GM23248 (cell line): ENCODE measurements around the gene TMEM63C. TPM values are rescaled to one million over a fixed set of nuclear protein-coding genes. Genes with fewer than 3 reads are reported as not detected.
"Not testable (repeated sequence)": the region's sequence is repeated elsewhere in the genome, so short reads cannot be mapped to it uniquely, and the experiment has no call there.

Source experiments
- DNase-seq: peaks from one replicate; pipeline ENCODE4 v3.0.0-alpha.2; 2015
- H2AFZ ChIP-seq: fragments of 200-600 bp; sonication (generic); 2 replicates; pipeline ENCODE4 v1.6.1; 2016; ENCODE audit warnings: antibody characterized with exemption
- H3F3A ChIP-seq: fragments of 200-600 bp; sonication (generic); 2 replicates; pipeline ENCODE4 v1.6.1; 2016; ENCODE audit warnings: mild to moderate bottlenecking, antibody characterized with exemption, mixed run types; ENCODE audit not compliant: insufficient read depth
- H3K27ac ChIP-seq: fragments of 200-600 bp; sonication (generic); 2 replicates; pipeline ENCODE4 v1.5.1; 2016; ENCODE audit warnings: mild to moderate bottlenecking
- H3K27me3 ChIP-seq: fragments of 200-600 bp; sonication (generic); replicated peaks from 2 replicates; pipeline ENCODE4 v1.6.1; 2016; ENCODE audit warnings: mild to moderate bottlenecking; ENCODE audit not compliant: insufficient read depth
- H3K36me3 ChIP-seq: fragments of 200-600 bp; sonication (generic); 2 replicates; pipeline ENCODE4 v1.6.1; 2016; ENCODE audit warnings: low read depth, mild to moderate bottlenecking
- H3K4me1 ChIP-seq: fragments of 200-600 bp; sonication (generic); 2 replicates; pipeline ENCODE4 v1.6.1; 2016; ENCODE audit warnings: mild to moderate bottlenecking; ENCODE audit not compliant: insufficient read depth
- H3K4me2 ChIP-seq: fragments of 200-600 bp; sonication (generic); one replicate; pipeline ENCODE4 v1.6.1; 2016; ENCODE audit warnings: mild to moderate bottlenecking; ENCODE audit not compliant: unreplicated experiment
- H3K4me3 ChIP-seq: fragments of 200-600 bp; sonication (generic); 2 replicates; pipeline ENCODE4 v1.5.1; 2016; ENCODE audit warnings: mild to moderate bottlenecking
- H3K79me2 ChIP-seq: fragments of 200-600 bp; sonication (generic); 2 replicates; pipeline ENCODE4 v1.6.1; 2016; ENCODE audit warnings: mild to moderate bottlenecking; ENCODE audit not compliant: insufficient read depth
- H3K9ac ChIP-seq: fragments of 200-600 bp; sonication (generic); 2 replicates; pipeline ENCODE4 v1.6.1; 2016; ENCODE audit warnings: mild to moderate bottlenecking
- H3K9me2 ChIP-seq: fragments of 200-600 bp; sonication (generic); 2 replicates; pipeline ENCODE4 v1.6.1; 2016; ENCODE audit warnings: mixed run types, mild to moderate bottlenecking, moderate library complexity; ENCODE audit not compliant: insufficient read depth
- H3K9me3 ChIP-seq: fragments of 200-600 bp; sonication (generic); one replicate; pipeline ENCODE4 v1.6.1; 2017; ENCODE audit warnings: low read depth
- H4K20me1 ChIP-seq: fragments of 200-600 bp; sonication (generic); 2 replicates; pipeline ENCODE4 v1.6.0; 2016; ENCODE audit not compliant: insufficient read depth
- EZH2 ChIP-seq: fragments of 200-600 bp; sonication (generic); IDR thresholded peaks from 2 replicates; pipeline ENCODE4 v1.6.1; 2018; ENCODE audit warnings: antibody characterized with exemption, mild to moderate bottlenecking; ENCODE audit not compliant: insufficient read depth, poor library complexity, severe bottlenecking
- EZH2phosphoT487 ChIP-seq: fragments of 200-600 bp; sonication (generic); IDR thresholded peaks from 2 replicates; pipeline ENCODE4 v1.6.1; 2018; ENCODE audit warnings: antibody characterized with exemption, moderate library complexity, mild to moderate bottlenecking, low read depth; ENCODE audit not compliant: insufficient read depth
- WGBS, 2 experiments: methylation state at CpG; one replicate each; pipeline ENCODE4 v1.1.6; 2015 to 2017; ENCODE audit warnings: low lambda C conversion rate in 2 of 2, low coverage in 1 of 2; ENCODE audit errors: missing lambda C conversion rate in 2 of 2; 5-methylcytosine and 5-hydroxymethylcytosine counted together
- in situ Hi-C: fragments of 300-500 bp; cut with MboI; formaldehyde crosslinking; loops from 2 replicates; pipeline ENCODE4 v1.15.0; 2020
- polyA plus RNA-seq: library from polyadenylated mRNA; unstranded; fragments of >200 nt; fragmentation: Nextera tagmentation; extraction: Ambion mirVana; gene quantifications from 2 replicates; pipeline ENCODE4 v1.2.1, GENCODE V29; 2016
- total RNA-seq: library from RNA; depleted of rRNA; stranded (reverse); fragments of >200 nt; shearing (Covaris generic); gene quantifications from 2 replicates; pipeline ENCODE4 v1.2.3, GENCODE V29; 2014

Gene TMEM63C
- total and polyA plus RNA-seq, 2 experiments from 2014 or later = not detected

DNA sequence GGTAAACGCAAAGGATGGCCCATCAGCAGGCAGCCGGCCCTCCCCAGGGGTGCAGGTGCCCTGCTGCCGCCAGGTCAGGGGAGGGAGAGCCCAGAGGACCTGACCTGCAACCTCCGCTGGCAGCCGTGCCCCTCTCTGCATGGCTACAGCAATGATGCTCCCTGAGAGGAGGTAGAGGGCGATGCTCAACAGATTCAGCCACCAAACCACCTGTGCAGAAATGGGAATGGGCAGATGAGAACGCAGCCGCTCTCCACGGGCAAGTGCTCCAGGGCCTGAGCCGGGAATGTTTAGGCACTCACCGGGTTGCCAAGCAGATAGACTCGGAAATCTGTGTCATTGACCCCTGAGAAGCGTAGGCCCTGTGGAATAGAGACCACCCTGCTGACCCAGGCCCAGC, 98.1 kb downstream of the TMEM63C start:
- Histone ChIP-seq H3K27me3 (no peaks in the 10 kb centered on the region), H4K20me1 (no peaks in the 10 kb centered on the region), H3K27ac (no peak overlapping the region), H3K9me2 (no peaks in the 10 kb centered on the region), H3K79me2 (no peaks in the 10 kb centered on the region), H3K9ac (no peak overlapping the region), H2AFZ (no peak overlapping the region), H3K4me3 (no peak overlapping the region), H3K4me2 (no peak overlapping the region), H3K4me1 (no peaks in the 10 kb centered on the region), H3F3A (no peaks in the 10 kb centered on the region), H3K9me3 (no peaks in the 10 kb centered on the region), H3K36me3 (no peaks in the 10 kb centered on the region; the same call in 1 of the 2 replicates)
- 90 to 93% methylated on average over 13 of the region's 13 CpGs for WGBS, 2 experiments
- TF ChIP-seq EZH2phosphoT487 (no peak), EZH2 (no peak)
- no peak for DNase-seq
- in situ Hi-C loops = no loop called here

DNA sequence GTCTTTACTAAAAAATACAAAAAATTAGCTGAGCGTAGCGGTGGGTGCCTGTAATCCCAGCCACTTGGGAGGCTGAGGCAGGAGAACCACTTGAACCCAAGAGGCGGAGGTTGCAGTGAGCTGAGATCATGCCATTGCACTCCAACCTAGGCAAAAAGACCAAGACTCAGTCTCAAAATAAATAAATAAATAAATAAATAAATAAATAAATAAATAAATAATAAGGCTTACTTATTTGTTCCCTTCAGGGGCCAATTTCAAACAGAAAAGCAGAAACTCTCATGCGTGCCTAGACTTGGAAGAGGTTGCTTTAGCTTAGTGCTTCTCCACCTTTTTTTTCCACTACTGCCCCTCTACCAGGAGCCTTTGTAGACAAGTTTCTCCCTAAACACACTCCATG, 99.3 kb downstream of the TMEM63C start:
- H3K9me2 ChIP-seq, DNase-seq, H3K9ac ChIP-seq, H3K4me2 ChIP-seq, H3F3A ChIP-seq, H3K79me2 ChIP-seq, H2AFZ ChIP-seq, H3K4me3 ChIP-seq, H3K36me3 ChIP-seq, H3K27me3 ChIP-seq, H4K20me1 ChIP-seq, H3K9me3 ChIP-seq, H3K27ac ChIP-seq, in situ Hi-C loops, H3K4me1 ChIP-seq: not testable (repeated sequence)
- WGBS, 2 experiments = 97% methylated on average over 4 of the region's 4 CpGs

DNA sequence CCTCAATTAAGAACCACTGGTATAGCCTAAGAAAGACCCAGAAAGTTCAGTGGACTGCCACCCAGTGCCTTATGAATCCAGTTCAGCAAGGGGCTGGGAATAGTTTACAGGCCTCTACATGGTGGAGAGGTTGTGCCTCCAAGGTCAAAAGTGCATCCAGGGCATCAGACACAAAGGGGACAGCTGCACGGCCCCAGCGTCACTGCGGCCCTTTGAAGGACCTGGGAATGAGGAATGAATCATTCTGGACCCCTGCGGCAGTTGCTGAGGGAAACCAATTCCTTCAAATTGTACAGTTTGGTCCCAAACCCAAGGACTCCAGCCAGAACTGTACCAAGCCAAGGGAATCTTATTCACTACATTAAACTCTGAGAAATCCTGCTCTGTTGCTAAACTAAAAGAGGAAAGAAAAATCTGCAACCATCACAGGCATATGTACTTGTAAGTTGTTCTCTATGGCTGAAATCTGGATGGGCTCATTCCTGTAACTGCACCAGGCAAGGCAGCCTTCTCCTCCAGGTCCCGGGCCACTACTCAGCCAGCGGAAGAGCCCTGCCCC, 100.3 kb downstream of the TMEM63C start:
- Histone ChIP-seq H2AFZ (no peak overlapping the region), H3K9me3 (no peaks in the 10 kb centered on the region), H3K27me3 (no peaks in the 10 kb centered on the region), H3K79me2 (no peaks in the 10 kb centered on the region), H3K27ac (no peak overlapping the region), H3K36me3 (peaks cover 5% of the 10 kb centered on the region; the same call in 1 of the 2 replicates), H3K4me1 (no peaks in the 10 kb centered on the region), H3K4me3 (no peak overlapping the region), H3K4me2 (no peak overlapping the region), H4K20me1 (no peaks in the 10 kb centered on the region), H3K9ac (no peak overlapping the region), H3K9me2 (no peaks in the 10 kb centered on the region), H3F3A (no peaks in the 10 kb centered on the region)
- TF ChIP-seq EZH2phosphoT487 = no peak
- TF ChIP-seq EZH2 = no peak
- WGBS, 2 experiments = 88 to 90% methylated on average over 6 of the region's 6 CpGs
- in situ Hi-C loops = no loop called here
- DNase-seq = no peak

DNA sequence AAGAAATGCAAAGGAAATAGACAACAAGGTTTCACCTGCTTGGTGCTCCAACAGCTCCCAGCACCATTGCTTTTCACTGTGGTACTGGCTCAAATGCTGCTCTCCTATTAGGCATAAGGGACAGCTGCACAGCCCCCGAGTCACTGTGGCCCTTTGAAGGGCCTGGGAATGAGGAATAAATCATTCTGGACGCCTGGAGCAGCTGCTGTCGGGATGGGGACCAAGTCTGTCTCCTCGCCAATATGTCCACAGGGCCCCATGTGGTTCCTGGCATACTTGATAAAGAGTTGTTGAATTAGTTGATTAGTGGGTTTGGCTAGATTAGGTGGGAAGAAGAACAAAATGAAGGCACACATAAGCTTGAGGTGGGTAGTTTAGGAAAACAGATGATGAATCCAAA, 102.5 kb downstream of the TMEM63C start:
- no peak for DNase-seq
- Histone ChIP-seq H3K27ac (no peak overlapping the region), H3K36me3 (peaks cover 9% of the 10 kb centered on the region; the same call in 1 of the 2 replicates), H3K27me3 (no peaks in the 10 kb centered on the region), H3K79me2 (no peaks in the 10 kb centered on the region), H3K9ac (no peak overlapping the region), H2AFZ (no peak overlapping the region), H4K20me1 (no peaks in the 10 kb centered on the region), H3K9me3 (no peaks in the 10 kb centered on the region), H3K4me3 (no peak overlapping the region), H3F3A (no peaks in the 10 kb centered on the region), H3K9me2 (no peaks in the 10 kb centered on the region), H3K4me1 (no peaks in the 10 kb centered on the region), H3K4me2 (no peak overlapping the region)
- 83 to 88% methylated on average over 4 of the region's 4 CpGs for WGBS, 2 experiments
- TF ChIP-seq EZH2 = no peak
- no peak for TF ChIP-seq EZH2phosphoT487
- in situ Hi-C loops = no loop called here

DNA sequence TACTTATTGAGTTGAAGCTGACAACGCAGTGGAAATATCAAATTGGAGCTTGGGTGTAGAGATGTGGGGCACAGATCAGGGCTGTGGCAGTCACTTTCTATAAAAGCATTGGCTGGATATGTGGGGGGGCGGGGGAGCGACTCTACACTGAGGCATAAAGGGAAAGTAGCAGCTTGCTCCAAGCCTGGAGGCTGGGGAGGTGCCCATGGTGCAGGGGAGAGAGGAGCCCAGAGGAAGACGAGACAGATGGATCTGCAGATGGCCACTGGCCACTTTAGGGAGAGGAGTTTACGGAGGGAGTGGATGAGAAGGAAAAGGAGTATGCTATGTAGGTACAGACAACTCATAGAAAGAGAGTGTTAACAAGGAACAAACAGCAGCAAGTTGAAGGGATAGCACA, 102.9 kb downstream of the TMEM63C start:
- H3K4me1 ChIP-seq = no peaks in the 10 kb centered on the region
- no peaks in the 10 kb centered on the region for H3K27me3 ChIP-seq
- TF ChIP-seq EZH2 (no peak), EZH2phosphoT487 (no peak)
- in situ Hi-C loops = no loop called here
- H3K79me2 ChIP-seq = no peaks in the 10 kb centered on the region
- no peaks in the 10 kb centered on the region for H4K20me1 ChIP-seq
- no peak overlapping the region for H2AFZ ChIP-seq
- no peaks in the 10 kb centered on the region for H3K9me2 ChIP-seq
- H3K9ac ChIP-seq = no peak overlapping the region
- H3K9me3 ChIP-seq = no peaks in the 10 kb centered on the region
- 85 to 86% methylated on average over 5 of the region's 5 CpGs for WGBS, 2 experiments
- no peak overlapping the region for H3K4me2 ChIP-seq
- H3K27ac ChIP-seq = no peak overlapping the region
- H3K36me3 ChIP-seq = peaks cover 9% of the 10 kb centered on the region; the same call in 1 of the 2 replicates
- H3F3A ChIP-seq = no peaks in the 10 kb centered on the region
- no peak overlapping the region for H3K4me3 ChIP-seq
- DNase-seq = no peak
